GM21619 (cell line): Measurements from ENCODE around the gene CFAP299.
"Not testable (repeated sequence)": the region's sequence is repeated elsewhere in the genome, so short reads cannot be mapped to it uniquely, and the experiment has no call there.

Source experiments
- ATAC-seq: cut with Tn5 transposase; IDR thresholded peaks from one replicate; pipeline ENCODE4 v1.9.1; 2021; ENCODE audit not compliant: unreplicated experiment

CFAP299 gene

DNA sequence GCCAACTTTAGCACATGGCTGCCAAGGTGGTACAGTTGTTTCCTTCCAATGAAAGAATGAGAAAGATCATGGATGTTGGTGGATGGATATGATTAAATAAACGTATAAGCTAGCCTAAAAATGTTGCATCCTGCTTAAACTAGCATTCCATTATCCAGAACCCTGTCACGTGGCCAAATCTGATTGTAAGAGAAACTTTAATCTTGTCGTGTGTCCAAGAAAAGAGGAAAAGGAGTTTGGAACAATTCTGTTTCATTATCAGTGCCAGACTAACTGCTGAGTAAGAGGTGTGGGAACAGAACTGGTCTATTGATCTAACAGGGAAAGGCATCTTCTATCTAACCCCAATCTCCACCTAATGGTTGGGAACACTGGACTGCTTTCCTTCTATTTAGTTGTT, 369.8 kb downstream of the CFAP299 start:
- ATAC-seq, result no peak

DNA sequence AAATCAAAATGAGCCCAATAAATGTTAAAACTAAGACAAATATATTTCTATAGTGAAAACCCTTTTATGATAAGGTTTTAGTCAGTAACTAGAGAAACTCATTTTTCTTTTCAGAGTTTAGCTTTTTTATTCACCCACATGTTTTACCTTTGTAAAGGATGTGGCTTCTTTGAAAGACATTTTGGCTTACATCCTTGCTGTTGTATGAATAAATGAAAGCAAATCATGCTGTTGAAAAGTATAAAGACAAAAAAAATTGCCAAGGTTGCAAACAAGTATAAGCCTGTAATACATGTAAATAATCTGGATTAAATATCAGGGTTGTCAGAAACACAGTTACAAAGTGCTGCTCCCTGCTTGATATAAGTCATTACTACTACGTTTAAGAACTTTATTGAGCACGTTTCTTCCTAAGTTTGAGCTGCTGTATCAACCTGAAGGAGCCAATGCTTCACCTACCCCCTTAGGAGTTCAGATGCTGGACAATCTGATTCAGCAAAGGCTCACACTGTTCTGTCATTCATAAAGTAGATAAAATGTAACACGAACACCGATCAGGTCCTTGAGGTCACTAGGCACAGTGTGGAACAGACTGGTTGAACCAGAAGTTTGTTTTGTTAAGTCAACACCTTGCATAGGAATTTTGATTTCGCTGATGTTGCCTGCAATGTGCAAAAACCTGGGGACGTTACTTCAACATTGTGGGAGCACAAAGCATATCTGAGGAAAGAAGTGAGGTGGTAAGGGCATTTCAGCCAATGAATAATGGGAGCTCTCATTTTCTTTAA, 373.7 kb downstream of the CFAP299 start:
- no peak for ATAC-seq

DNA sequence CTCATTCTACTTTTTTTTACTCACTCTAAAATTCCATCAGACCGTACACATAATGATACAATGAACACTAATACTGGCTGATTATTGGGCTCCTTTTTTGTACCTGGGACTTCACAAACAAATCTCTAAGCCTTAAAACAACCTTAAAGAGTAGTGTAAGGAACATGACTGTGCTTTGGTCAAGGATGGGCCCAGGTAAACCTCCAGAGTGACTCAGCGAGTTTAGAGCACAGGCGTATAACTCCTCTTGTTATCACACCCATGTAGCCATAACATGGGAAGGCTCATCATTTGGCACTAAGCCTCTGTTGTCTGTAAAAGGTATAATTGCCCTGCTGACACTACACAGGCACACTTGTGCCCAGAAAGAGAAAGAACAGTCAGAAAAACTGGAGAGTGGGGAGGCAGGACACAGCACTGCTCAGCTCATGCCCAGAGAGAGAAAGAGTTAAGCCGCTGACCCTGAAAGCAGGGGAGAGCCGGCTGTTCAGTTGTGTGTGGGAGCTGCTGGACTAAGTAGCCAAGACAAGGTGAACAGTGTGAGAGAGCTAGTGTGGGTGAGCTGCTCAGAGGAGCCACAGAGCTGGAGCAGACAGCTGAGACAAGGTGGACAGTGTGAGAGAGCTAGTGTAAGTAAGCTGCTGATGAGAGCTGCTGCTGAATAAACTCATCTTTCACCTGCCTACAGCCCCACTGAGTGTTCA, 375.4 kb downstream of the CFAP299 start:
- no peak for ATAC-seq

DNA sequence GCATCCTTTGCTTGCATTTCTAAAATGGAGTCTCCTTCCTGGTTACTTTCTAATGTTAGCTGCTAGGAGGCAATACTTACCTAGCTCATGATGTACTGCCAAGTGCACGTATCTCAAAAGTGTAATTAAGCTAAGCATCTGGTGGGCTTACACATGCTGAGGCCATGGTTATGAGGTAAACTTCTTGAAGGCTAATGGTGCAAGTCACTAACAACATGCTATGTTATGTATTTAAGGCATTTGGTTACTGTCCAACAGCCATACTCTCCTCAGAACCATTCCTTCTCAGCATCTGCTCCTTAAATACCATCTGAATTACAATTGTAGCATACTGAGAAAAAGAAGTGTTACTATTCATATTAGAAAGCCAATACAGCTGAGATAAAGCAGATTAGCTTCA, 376.4 kb downstream of the CFAP299 start:
- ATAC-seq, result no peak

DNA sequence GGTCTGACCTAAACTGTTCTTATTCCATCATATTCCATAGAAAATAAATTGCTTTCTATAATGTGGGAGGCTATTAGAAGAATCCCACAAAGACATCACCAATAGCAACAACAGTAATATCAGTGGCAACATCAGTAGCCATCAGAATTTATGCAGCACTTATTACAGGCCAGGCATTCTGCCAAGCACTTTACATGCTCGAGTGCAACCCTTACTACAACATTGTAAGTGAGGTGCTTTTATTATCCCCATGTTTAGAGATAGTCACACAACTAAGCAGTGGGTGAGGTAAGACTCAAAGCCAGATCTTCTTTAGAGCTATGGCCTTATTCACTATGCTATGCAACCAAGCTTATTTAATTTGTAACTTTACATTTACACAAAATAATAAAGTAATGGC, 377.9 kb downstream of the CFAP299 start:
- no peak for ATAC-seq

DNA sequence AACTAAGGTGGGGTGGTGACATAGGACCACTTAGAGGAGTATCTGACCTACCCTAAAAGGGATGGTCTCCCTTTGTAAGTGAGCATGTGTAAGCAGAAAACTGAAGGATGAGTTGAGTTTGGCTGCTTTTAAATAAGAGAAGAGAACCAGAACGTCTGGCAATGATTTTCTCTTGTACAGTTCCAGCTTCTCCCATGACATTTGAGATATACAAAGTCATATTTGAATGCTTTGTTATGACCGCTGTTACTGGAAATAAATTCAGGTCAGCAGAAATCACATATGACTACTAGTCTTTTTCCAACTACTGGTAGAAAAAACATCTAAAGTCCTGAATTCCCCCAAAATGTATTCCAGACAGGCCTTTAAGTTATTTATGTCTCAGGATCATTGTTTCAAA, 381.7 kb downstream of the CFAP299 start:
- ATAC-seq, result no peak

DNA sequence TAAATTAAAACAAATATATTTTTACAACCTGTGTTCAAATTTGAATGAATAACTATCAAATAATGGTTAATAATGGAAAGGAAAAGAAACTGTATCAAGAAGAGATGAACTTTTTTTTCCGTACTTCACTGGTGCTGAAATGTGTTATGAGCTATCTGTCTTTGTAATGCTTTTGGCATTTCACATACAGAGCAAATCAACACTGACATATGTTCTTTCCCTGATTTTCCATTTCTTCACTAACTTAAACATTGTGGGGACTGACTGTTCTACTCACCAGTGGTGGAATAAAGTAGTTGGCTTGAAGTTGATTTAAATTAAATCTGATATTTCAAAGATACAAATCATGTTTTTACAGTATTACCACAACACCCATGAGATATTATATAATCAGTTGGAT, 390.9 kb downstream of the CFAP299 start:
- ATAC-seq, result no peak

DNA sequence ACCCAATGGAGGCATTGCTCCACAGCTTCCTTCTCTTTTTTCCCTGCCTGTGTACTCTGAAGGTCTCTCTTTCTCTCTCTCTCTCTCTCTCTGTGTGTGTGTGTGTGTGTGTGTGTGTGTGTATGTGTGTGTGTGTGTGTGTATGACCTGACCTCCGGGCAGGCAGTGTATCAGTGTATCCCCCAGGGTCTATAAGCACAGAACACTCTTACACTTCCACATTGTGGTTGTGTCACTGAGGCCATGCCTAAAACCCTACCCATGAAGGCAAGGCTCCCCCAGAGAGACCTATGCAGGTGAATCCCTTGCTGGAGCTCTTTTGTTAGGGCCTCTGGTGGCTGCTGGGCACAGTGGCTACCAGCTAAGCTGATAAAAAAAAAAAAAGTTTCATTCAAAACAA, 394.6 kb downstream of the CFAP299 start:
- no peak for ATAC-seq

DNA sequence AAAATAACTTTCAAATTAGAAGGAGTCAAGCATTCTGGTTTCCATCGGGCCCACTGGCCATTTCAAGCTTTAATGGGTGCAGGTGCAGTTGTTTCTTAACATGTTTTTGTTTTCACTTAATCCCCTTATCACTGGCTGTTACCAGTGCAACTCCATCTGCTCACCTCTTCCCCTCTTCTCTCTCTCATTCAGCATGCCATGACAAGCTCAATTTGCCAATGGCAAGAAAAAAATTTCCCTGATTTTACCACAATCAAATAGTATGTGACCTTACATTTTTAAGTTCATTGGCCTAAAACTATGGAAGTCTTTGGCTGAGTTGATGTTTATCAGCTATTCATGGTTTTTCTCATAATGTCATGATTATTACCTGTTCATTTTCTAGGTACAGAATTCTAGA, 395.9 kb downstream of the CFAP299 start:
- ATAC-seq, result no peak

DNA sequence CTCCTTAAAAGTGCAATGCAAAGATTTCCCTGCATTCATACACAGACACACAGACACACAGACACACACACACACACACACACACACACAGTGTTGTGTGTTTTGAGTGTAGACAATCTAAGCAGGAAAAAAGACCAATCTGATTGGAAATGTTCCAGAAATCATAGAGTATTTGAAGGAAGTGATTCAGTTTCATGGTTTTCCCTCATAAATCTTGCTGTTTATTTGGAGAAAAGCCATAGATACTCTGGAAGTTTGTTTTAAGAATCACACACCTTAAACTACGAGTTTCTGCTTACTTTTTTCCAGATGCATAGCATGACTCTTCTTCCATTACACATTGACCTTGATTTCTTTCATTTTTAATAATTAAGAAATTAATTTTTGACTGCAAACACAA, 396.5 kb downstream of the CFAP299 start:
- no peak for ATAC-seq

DNA sequence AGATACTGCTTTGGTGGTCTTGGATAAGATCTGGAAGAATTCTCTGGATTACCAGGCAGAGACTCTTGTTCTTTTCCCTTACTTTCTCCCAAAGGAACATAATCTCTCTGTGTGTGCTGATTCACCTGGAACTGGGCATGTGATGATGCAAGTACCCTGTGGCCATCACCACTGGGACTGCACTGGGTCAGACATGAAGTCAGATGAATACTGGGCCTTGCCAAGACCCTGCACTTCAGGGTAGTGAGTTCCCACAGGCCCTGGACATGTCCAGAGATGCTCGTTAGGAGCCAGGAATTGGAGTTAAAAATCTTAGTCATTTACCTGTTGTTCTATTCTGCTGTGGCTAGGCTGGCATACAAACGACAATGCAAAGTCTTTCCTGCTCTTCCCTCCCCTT, 404.8 kb downstream of the CFAP299 start:
- no peak for ATAC-seq

DNA sequence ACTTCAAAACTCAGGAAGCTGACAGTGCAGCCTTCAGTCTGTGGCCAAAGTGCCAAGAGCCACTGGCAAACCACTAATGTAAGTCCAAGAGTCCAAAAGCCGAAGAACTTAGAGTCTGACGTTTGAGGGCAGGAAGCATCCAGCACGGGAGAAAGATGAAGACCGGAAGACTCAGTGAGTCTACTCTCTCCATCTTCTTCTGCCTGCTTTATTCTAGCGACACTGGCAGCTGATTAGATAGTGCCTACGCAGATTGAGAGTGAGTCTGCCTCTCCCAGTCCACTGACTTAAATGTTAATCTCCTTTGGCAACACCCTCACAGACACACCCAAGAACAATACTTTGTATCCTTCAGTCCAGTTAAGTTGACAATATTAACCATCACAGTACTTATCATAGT, 414.0 kb downstream of the CFAP299 start:
- not testable (repeated sequence) for ATAC-seq

DNA sequence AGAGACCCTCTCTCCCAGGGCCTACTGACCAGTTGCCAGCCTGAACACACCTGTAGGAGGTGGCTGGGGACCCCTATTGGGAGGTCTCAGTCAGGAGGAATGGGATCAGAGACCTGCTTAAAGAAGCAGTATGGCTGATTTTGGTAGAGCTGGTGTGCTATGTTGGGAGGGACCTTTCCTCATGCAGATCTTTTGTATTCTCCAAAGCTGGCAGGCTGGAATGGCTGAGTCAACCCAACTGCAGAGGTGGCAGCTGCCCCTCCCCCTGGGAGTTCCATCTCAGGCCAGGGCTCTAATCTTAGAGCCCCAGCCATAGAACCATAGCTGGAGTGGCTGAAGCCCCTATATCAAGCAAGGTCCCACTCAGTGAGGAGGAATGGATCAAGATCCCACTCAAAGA, 415.7 kb downstream of the CFAP299 start:
- ATAC-seq, result no peak

DNA sequence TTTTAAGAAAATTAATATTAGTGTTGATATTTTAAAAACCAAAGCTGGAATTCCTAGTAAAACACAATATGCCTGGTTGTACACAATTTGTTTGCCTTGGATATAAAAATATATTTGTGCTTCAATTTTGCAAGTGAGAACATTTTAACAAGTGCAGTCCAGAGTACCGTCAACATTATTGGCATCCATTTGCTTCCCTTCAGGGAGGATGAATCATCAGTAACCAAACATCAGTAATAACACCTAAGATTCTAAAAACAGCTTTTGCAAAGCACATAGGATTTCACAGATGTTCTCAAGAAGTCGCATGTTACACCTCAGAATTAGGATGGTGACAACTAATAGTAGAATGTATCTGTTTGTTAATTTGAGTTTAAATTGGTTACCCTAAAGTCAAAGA, 432.4 kb downstream of the CFAP299 start:
- ATAC-seq, result no peak

DNA sequence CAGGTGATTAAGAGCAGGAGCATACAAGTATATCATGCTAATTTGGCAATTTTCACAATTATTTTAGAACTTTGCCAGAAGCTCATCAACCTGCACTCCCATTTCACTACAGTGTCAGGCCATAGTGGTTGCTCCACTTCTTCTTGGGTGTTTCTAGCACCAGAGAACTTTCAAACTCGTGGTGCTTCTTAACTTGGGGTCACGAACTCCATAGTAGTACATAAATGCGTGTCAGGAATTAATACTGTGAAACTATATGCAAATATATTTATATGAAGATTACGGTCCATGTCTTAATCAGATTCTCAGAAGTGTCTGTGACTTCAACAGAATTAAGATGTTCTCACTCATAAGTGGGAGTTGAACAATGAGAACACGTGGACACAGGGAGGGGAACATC, 440.6 kb downstream of the CFAP299 start:
- ATAC-seq, result no peak

DNA sequence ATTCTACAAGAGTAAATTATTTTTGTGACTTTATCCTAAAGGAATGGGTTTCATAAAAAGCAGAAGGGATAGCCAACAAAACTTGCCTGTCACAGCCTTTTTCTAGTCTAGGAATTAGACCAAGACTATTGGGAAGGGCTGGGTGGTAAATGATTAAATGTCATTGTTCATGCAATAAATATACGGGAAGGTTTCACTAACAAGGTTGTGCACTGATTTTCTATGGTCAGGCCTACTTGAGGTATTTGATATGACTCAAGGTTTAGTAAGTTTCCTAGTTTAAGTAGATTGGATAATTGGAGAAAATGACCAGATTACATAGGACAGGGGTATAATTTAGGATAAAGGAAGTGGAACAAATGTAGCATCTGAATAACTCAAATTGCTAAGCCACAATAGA, 445.9 kb downstream of the CFAP299 start:
- ATAC-seq, result no peak

DNA sequence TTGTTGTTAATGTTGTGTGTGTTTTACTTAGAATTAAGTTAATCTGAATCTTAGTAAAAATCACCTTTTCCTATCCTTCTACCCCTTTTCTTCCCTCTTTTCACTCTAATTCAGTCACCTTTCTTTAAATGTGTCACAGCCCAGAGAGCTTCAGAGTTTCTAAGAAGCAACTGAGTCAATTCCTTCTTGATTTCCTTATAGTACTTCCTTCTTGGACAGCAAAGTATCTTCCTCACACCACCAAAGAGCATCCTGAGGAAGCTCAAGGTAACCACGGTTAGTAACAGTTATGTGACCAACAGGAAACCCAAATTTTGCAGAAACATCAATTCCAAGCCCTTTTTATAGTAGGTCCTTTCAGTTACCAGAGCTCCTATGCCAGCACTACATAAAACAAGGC, 451.8 kb downstream of the CFAP299 start:
- no peak for ATAC-seq

DNA sequence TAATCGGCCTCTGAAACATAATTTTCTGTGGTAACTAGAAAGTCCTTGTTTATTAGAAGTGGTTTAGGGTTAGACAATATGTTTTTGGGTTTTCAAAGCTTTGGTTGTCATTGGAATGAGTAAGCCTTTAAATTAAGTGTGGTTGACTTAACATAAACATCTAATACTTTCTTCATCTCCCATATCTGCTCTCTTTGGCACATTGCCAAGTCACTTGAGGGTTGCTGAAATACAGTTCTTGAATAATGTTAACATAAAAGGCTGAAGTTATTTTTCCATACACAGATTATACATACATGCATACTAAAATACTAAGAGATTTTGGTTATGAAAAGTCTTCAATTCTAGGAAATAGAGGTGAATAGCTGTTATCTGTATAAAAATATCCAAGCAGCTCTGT, 453.3 kb downstream of the CFAP299 start:
- no peak for ATAC-seq

DNA sequence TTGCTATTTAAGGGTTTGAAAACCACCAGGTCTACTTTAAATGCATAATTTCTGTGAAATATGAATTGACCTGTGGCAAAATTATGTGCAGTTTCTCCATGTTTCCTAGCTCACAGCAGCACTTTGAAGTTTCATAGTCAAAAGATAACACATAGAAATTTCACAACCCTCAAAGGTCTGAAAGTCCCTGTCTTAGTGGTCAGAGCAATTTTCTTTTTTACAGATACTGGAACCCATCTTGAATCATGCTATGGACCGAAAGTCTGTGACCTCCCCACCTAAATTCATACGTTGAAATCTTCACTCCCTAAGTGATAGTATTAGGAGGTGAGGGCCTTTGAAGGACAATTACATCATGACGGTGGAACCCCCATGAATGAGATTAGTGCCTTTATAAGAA, 454.6 kb downstream of the CFAP299 start:
- no peak for ATAC-seq

DNA sequence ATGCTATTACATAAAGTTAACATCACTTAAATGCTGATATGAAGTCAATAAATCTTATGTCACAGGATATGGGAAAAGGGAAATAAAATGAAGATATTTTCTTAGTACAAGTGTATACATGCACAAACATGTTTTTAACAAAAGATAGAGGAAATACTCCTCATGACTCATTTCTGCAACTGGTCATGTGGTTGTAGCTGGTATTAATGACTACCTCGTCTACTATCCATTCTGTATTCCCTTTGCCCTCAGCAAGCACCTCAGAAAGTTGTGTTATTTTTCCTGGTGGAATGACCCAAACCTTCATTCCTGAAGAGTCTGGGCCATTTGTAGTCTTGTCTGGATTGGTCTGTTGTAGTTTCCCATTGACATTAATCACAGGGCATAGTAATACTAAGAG, 458.1 kb downstream of the CFAP299 start:
- not testable (repeated sequence) for ATAC-seq

DNA sequence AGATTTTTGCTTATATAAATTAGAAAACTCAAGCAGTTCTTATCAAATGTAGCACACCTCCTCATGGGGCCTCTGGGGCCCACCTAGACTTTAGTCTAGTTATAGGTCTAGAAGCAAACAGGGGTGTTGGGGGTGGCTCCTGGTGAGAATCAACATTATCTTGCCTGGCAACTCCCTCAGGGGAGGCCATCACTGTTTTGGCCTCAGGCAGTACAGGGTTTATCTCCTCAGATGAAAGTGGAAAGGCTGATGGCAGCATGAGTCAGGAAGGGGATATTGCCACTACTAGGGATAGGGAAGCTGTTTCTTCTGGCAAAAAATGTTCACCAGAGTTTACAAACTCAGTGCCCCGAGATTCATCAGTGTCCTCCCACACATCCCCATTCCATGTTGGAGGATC, 462.6 kb downstream of the CFAP299 start:
- ATAC-seq, result no peak

DNA sequence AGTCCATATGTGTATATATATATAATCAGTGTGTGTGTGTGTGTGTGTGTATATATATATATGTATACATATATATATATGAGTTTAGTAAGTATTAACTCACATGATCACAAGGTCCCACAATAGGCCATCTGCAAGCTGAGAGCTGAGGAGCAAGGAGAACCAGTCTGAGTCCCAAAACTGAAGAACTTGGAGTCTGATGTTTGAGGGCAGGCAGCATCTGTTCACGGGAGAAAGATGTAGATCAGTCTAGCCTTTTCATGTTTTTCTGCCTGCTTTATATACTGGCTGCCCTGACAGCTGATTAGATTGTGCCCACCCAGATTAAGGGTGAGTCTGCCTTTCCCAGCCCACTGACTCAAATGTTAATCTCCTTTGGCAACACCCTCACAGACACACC, 465.2 kb downstream of the CFAP299 start:
- not testable (repeated sequence) for ATAC-seq

DNA sequence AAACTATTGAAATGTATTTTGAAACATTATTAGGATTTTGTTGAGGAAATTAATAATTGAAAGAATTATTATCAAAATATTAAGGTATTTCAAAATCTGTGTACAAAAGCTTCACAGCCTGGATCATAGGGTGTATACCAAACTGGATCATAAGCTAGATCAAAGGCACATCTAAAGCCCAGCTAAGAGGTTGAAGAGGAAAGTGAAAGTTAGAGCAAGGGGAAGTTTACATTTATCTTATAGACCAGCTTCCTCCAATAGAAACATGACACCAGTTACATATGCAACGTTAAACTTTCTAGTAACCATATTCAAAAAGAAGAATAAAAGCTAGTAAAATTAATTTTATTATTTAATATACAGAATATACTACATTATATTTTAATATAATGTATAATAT, 467.8 kb downstream of the CFAP299 start:
- no peak for ATAC-seq
